BE2C (cell line): Measurements from ENCODE around the gene GPSM1.

Source experiments
- DNase-seq: peaks from one replicate; pipeline ENCODE4 v3.0.0-alpha.2; 2020
- H3K27me3 ChIP-seq: fragments of 250-450 bp; sonication (Bioruptor Pico); 2 replicates; pipeline ENCODE4 v1.5.1; 2020; ENCODE audit warnings: mild to moderate bottlenecking
- H3K36me3 ChIP-seq: fragments of 250-450 bp; sonication (Bioruptor Pico); 2 replicates; pipeline ENCODE4 v1.5.1; 2020; ENCODE audit warnings: mild to moderate bottlenecking
- H3K4me1 ChIP-seq: fragments of 250-450 bp; sonication (Bioruptor Pico); 2 replicates; pipeline ENCODE4 v1.5.1; 2020
- H3K4me3 ChIP-seq: 2 replicates; pipeline ENCODE4 v1.5.1; 2011; ENCODE audit warnings: low read depth, low read length
- H3K9me3 ChIP-seq: fragments of 250-450 bp; sonication (Bioruptor Pico); 2 replicates; pipeline ENCODE4 v1.5.1; 2020
- CTCF ChIP-seq: IDR thresholded peaks from 2 replicates; pipeline ENCODE4 v1.5.1; 2012; ENCODE audit warnings: mild to moderate bottlenecking, low read depth, low read length

The GPSM1 gene

GRCh38 chr9:136322756-136323330 is 4.5 kb upstream of the GPSM1 start:
- no peaks in the 10 kb centered on the region for H3K9me3 ChIP-seq
- TF ChIP-seq CTCF, result no peak
- H3K36me3 ChIP-seq, result no peaks in the 10 kb centered on the region
- H3K4me1 ChIP-seq, result peaks cover 14% of the 10 kb centered on the region
- no peak overlapping the region for H3K4me3 ChIP-seq
- H3K27me3 ChIP-seq, result no peaks in the 10 kb centered on the region
- DNase-seq, result no peak

DNA sequence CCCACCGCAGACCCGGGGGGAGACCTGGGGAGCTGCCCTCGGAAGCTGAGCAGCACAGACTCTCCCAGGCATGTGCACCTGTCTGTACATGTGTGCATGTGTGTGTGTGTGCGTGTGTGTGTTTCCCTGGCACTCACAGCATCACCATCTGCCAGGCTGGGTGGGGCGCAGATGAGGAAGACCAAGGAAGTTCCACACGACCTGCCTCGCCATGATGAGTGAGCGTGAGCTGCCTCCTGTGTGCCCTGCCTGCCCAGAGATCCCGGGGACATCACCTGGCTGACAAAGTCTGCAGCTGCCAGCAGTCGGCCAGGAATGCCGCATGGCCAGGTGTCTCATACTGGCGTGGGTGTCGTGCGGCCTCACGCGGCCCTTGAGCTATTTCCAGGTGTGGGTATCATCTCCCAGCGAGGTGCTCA is 4.0 kb upstream of the GPSM1 start:
- peaks cover 14% of the 10 kb centered on the region for H3K4me1 ChIP-seq
- DNase-seq, result no peak

DNA sequence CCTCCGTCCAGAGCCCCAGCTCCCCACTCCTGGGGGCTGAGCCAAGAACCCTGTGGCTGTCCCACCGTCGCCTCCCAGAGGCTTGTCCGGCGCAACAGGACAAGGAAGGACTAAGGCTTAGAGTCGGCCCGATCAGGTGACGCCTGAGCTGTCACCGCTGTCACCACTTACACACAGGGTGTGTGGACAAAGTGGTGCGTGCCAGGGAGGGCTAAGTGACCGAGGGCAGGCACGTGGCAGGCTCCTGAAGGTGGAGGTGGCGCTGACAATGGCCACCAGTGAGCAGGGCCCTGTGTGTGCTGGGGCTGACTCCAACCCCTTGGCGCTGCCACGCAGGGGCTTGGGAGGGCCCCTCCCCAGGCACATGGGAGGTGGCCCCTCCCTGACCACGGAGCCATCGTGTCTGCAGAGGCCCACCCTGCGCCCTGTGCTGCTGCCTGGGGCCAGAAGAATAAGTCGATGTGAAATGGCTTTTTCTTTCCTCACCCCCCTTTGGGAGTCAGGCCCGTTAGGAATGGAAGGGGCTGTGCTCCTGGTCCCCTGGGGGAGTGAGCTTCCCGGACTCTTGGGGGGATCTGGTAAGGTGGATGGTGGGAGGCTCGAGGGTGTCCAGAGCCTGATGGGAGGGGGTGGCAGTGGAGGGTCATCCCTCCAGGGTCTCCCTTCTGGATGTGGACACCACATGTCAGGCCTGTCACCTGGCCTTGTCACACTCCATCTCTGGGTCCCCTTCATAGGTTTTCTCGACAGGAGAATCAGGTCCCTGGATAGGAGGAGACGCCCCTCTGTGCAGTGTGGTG is 2.6 kb upstream of the GPSM1 start:
- TF ChIP-seq CTCF, result peak; percentile 37
- no peak for DNase-seq
- no peaks in the 10 kb centered on the region for H3K36me3 ChIP-seq
- H3K9me3 ChIP-seq, result no peaks in the 10 kb centered on the region
- no peak overlapping the region for H3K4me3 ChIP-seq
- H3K27me3 ChIP-seq, result no peaks in the 10 kb centered on the region
- H3K4me1 ChIP-seq, result peaks cover 14% of the 10 kb centered on the region

More for the DNA sequence above, 4.0 kb upstream of the GPSM1 start:
- TF ChIP-seq CTCF, result no peak
- no peaks in the 10 kb centered on the region for H3K9me3 ChIP-seq
- H3K4me3 ChIP-seq, result no peak overlapping the region
- H3K36me3 ChIP-seq, result no peaks in the 10 kb centered on the region
- H3K27me3 ChIP-seq, result no peaks in the 10 kb centered on the region

DNA sequence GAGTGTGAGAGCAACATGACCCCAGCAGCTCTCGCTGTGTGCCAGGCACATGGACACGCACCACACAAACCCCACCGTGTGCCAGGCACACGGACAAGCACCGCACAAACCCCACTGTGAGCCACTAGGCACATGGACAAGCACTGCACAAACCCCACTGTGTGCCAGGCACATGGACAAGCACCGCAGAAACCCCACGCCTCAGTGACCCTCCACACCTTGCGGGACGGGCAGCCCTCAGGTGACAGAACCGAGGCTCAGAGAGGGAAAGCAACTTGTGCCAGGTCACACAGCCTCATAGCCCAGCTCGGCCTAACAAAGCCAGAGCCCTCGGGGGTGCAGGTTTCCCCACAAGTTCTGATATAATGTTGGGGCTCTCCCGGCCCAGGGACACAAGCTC is 2.0 kb upstream of the GPSM1 start:
- no peak for TF ChIP-seq CTCF
- no peak for DNase-seq
- H3K4me1 ChIP-seq, result peaks cover 14% of the 10 kb centered on the region

DNA sequence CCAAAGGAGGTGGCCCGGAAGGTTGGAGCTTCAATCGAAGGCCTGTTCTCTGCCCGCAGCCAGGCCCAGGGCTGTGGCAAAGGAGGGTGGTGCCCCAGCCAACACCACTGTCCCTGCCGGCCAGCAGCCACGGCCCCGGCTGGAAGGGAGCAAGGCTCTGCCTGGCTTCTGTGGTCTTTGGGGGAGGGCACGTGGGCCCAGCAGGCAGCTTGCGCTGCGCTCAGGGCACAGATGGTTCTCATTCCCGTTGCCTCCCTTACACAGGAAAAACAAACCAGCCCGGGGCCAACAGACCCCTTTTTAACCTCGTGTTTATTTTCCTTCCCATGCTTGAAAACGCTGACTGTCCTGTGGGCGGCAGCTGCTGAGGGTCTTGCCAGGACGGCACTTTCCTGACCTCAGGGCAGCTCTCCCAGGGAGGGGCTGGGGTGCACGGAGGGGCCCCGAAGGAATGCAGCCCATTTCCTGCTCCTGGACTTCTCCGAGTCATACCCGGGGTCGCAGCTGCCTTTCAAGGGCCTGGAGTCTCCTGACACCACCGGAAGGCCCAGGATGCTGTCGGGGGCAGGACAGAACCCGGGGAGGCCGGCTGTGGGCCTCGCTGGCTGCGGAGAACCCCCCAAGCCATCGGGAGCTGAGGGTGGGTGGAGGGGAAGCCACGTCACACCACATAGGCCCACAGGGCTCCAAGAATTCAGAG is 1.1 kb upstream of the GPSM1 start:
- DNase-seq, result peak; percentile 68
- peak overlapping the region; percentile 19 for H3K4me3 ChIP-seq
- peaks cover 14% of the 10 kb centered on the region for H3K4me1 ChIP-seq
- no peaks in the 10 kb centered on the region for H3K27me3 ChIP-seq
- no peak for TF ChIP-seq CTCF
- H3K9me3 ChIP-seq, result no peaks in the 10 kb centered on the region
- H3K36me3 ChIP-seq, result peaks cover 5% of the 10 kb centered on the region; the same call in 1 of the 2 replicates

More for the DNA sequence above, 2.0 kb upstream of the GPSM1 start:
- H3K4me3 ChIP-seq, result no peak overlapping the region
- no peaks in the 10 kb centered on the region for H3K27me3 ChIP-seq
- H3K36me3 ChIP-seq, result 0 out of 2 replicates have a peak, but pooled peaks cover 1% of the 10 kb centered on the region
- H3K9me3 ChIP-seq, result no peaks in the 10 kb centered on the region
